Kidney epithelial cell (primary cell): ENCODE measurements around the gene ZMIZ1. TPM values are rescaled to one million over a fixed set of nuclear protein-coding genes. Genes with fewer than 3 reads are reported as not detected.

ENCODE experiments used
- DNase-seq: peaks from one replicate; pipeline ENCODE4 v3.0.0-alpha.2; 2010; ENCODE audit warnings: low read depth
- H3K27me3 ChIP-seq: 2 replicates; pipeline ENCODE4 v1.6.0; 2011; ENCODE audit warnings: low read length; ENCODE audit not compliant: control insufficient read depth, insufficient read depth
- H3K36me3 ChIP-seq: 2 replicates; pipeline ENCODE4 v1.5.1; 2011; ENCODE audit warnings: low read length; ENCODE audit not compliant: control insufficient read depth, insufficient read depth
- H3K4me3 ChIP-seq: 2 replicates; pipeline ENCODE4 v1.5.1; 2011; ENCODE audit warnings: low read depth, mild to moderate bottlenecking, control low read depth, low read length
- total RNA-seq: library from RNA; depleted of rRNA; stranded (reverse); fragments of >200 nt; gene quantifications from 2 replicates; pipeline ENCODE4 v1.2.3, GENCODE V29; 2015
- TF ChIP-seq, protein P1 (sequence below): IDR thresholded peaks from 2 replicates; pipeline ENCODE4 v1.5.1; 2011; ENCODE audit warnings: mild to moderate bottlenecking, moderate library complexity, low read length, control low read depth, inconsistent platforms; ENCODE audit not compliant: insufficient read depth, poor library complexity, severe bottlenecking

ZMIZ1 gene
- total RNA-seq, 1 donor from 2014 or later, result 57.5 TPM

GRCh38 chr10:79301754-79302530, 233.2 kb downstream of the ZMIZ1 start:
- Histone ChIP-seq H3K36me3 (peaks cover 16% of the 10 kb centered on the region), H3K4me3 (no peak overlapping the region), H3K27me3 (no peaks in the 10 kb centered on the region)
- DNase-seq, result no peak
- TF ChIP-seq, protein P1, sequence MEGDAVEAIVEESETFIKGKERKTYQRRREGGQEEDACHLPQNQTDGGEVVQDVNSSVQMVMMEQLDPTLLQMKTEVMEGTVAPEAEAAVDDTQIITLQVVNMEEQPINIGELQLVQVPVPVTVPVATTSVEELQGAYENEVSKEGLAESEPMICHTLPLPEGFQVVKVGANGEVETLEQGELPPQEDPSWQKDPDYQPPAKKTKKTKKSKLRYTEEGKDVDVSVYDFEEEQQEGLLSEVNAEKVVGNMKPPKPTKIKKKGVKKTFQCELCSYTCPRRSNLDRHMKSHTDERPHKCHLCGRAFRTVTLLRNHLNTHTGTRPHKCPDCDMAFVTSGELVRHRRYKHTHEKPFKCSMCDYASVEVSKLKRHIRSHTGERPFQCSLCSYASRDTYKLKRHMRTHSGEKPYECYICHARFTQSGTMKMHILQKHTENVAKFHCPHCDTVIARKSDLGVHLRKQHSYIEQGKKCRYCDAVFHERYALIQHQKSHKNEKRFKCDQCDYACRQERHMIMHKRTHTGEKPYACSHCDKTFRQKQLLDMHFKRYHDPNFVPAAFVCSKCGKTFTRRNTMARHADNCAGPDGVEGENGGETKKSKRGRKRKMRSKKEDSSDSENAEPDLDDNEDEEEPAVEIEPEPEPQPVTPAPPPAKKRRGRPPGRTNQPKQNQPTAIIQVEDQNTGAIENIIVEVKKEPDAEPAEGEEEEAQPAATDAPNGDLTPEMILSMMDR, result no peak

DNA sequence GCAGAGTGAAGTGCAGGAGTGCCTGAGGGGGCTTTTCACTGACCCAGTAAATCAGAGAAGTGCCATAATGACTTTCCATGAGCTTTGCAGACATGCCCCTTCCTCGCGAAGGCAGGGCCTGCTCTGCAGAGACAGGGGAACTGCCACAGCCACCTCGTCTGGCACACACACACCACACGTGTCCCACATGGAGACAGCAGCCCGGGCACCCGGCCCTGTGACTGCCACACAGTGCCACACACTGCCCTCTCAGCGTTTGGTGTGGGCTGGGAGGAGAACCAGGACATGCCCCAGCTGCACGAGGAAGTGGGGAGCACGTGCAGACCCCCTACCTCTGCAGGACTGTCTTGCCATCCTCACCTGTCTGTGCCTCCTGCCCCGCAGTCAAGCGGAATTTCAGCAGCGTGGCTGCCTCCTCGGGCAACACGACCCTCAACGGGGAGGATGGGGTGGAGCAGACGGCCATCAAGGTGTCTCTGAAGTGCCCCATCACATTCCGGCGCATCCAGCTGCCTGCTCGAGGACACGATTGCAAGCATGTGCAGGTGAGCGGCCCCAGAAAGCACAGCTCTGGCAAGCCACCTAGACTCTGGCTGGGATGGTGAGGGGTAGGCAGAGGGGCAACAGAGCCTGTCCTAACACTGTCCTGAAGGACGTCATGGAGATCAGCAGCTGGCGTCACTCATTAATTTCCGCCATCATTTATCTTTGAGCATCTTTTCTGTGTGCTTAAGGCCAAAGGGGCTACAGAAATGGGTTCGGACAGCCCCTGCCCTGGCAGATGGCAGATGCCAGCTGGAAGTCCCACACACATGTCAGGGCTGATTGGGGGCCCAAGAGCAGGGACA, 235.1 kb downstream of the ZMIZ1 start:
- no peak overlapping the region for H3K4me3 ChIP-seq
- H3K36me3 ChIP-seq, result peaks cover 17% of the 10 kb centered on the region
- TF ChIP-seq, protein P1, result no peak
- no peaks in the 10 kb centered on the region for H3K27me3 ChIP-seq
- DNase-seq, result no peak

GRCh38 chr10:79304479-79305087, 235.8 kb downstream of the ZMIZ1 start:
- H3K27me3 ChIP-seq, result no peaks in the 10 kb centered on the region
- peaks cover 19% of the 10 kb centered on the region for H3K36me3 ChIP-seq
- DNase-seq, result no peak
- no peak overlapping the region for H3K4me3 ChIP-seq
- TF ChIP-seq, protein P1, result no peak

DNA sequence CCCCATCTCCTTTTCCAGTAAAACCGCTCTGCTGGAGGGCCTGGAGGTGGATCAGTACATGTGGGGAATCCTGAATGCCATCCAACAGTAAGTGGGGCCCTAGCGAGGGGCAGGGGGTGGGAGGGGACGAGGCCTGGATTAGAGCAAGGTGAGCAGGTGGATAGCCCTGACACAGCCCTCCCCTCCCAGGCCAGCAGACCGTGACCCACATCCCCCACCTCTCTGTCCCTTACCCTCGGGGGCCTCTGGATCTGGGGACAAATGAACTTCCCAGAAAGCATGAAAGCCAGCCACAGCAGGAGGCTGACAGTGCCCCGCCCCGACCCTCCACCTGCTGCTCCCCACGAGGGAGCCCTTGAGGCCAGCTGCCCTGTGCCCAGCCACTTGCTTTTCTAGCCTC, 236.7 kb downstream of the ZMIZ1 start:
- Histone ChIP-seq H3K4me3 (no peak overlapping the region), H3K36me3 (peaks cover 14% of the 10 kb centered on the region), H3K27me3 (no peaks in the 10 kb centered on the region)
- TF ChIP-seq, protein P1, result no peak
- DNase-seq, result no peak

GRCh38 chr10:79305988-79306387, 237.2 kb downstream of the ZMIZ1 start:
- Histone ChIP-seq H3K4me3 (no peak overlapping the region), H3K36me3 (peaks cover 14% of the 10 kb centered on the region), H3K27me3 (no peaks in the 10 kb centered on the region)
- DNase-seq, result no peak
- TF ChIP-seq, protein P1, result no peak
